GM12878 (cell line): ENCODE measurements around the gene SMIM10. TPM values are rescaled to one million over a fixed set of nuclear protein-coding genes. Genes with fewer than 3 reads are reported as not detected.

Experiments
- ATAC-seq: fragments of 200-7000 bp; cut with Tn5 transposase; 3 replicates; pipeline ENCODE4 v1.9.1; 2020; ENCODE audit warnings: mild to moderate bottlenecking, moderate library complexity
- BruUV-seq: library from RNA; stranded (reverse); fragments of 400-500 nt; replicated peaks from 2 replicates; lab custom pipeline; 2021; lab: Mats Ljungman, UMichigan
- CTCF ChIA-PET: fragments of 300-600 bp; sonication (Branson Sonifier 250); formaldehyde crosslinking; extraction: SDS; loops from one replicate; lab custom pipeline; 2021; ENCODE audit warnings: inconsistent platforms; lab: Yijun Ruan, JAX
- POLR2A ChIA-PET: fragments of 350-600 bp; formaldehyde crosslinking; extraction: SDS; loops from one replicate; lab custom pipeline; 2021; ENCODE audit warnings: inconsistent platforms; lab: Charles Lee
- RAD21 ChIA-PET: fragments of 300-600 bp; sonication (Branson Sonifier 250); formaldehyde crosslinking; loops from one replicate; lab custom pipeline; 2023; ENCODE audit warnings: antibody characterized with exemption; ENCODE audit not compliant: unreplicated experiment; lab: Charles Lee
- SMC1A ChIA-PET: fragments of 300-600 bp; sonication (Branson Sonifier 250); formaldehyde crosslinking; loops from one replicate; lab custom pipeline; 2023; ENCODE audit not compliant: unreplicated experiment, uncharacterized antibody; lab: Charles Lee
- DNase-seq: peaks from one replicate; pipeline ENCODE4 v3.0.0-alpha.2; 2011; ENCODE audit warnings: low read depth, low spot score
- FAIRE-seq: peaks from 3 replicates; lab custom pipeline; 2011; peaks lifted over from hg19 to GRCh38; lab: Jason Lieb, UNC
- H2AFZ ChIP-seq: 2 replicates; pipeline ENCODE4 v1.6.0; 2011; ENCODE audit warnings: low read depth, low read length, control low read depth; ENCODE audit not compliant: control insufficient read depth
- H3K27ac ChIP-seq: 2 replicates; pipeline ENCODE4 v1.5.1; 2011; ENCODE audit warnings: control low read depth; ENCODE audit not compliant: control insufficient read depth, insufficient read depth
- H3K27me3 ChIP-seq, 2 experiments: replicated peaks in 1 of 2; 2 replicates each; pipeline versions ENCODE4 v1.6.0 to v1.6.1; 2011; ENCODE audit warnings: low read length in 1 of 2; ENCODE audit not compliant: control insufficient read depth in 2 of 2, insufficient read depth in 2 of 2
- H3K36me3 ChIP-seq, 2 experiments: 2 replicates each; pipeline ENCODE4 v1.5.1; 2011; ENCODE audit warnings: low read length in 1 of 2; ENCODE audit not compliant: control insufficient read depth in 2 of 2, insufficient read depth in 2 of 2
- H3K4me1 ChIP-seq: 2 replicates; pipeline ENCODE4 v1.6.1; 2011; ENCODE audit warnings: mild to moderate bottlenecking, low read length, moderate library complexity, mixed read lengths; ENCODE audit not compliant: control insufficient read depth, insufficient read depth
- H3K4me2 ChIP-seq: 2 replicates; pipeline ENCODE4 v1.6.0; 2011; ENCODE audit warnings: control low read depth; ENCODE audit not compliant: control insufficient read depth, insufficient read depth
- H3K4me3 ChIP-seq: fragments of 200-600 bp; sonication (generic); 2 replicates; pipeline ENCODE4 v1.5.1; 2016
- H3K79me2 ChIP-seq: 2 replicates; pipeline ENCODE4 v1.6.0; 2011; ENCODE audit warnings: low read length; ENCODE audit not compliant: control insufficient read depth, insufficient read depth
- H3K9ac ChIP-seq: 2 replicates; pipeline ENCODE4 v1.8.0; 2011; ENCODE audit warnings: low read length, control low read depth, mixed read lengths; ENCODE audit not compliant: control insufficient read depth, insufficient read depth
- H3K9me3 ChIP-seq: replicated peaks from 3 replicates; pipeline ENCODE4 v1.5.1; 2011; ENCODE audit warnings: mild to moderate bottlenecking, low read length; ENCODE audit not compliant: control insufficient read depth, insufficient read depth
- H4K20me1 ChIP-seq: 2 replicates; pipeline ENCODE4 v1.6.0; 2011; ENCODE audit not compliant: control insufficient read depth, insufficient read depth
- BHLHE40 ChIP-seq, 2 experiments: fragments of 450-650 bp in 1 of 2; IDR thresholded peaks; 2 replicates each; pipeline ENCODE4 v1.6.1; 2011 to 2017; ENCODE audit warnings: low read depth in 2 of 2, borderline replicate concordance in 1 of 2, improper control_type of control experiment in 1 of 2, low read length in 1 of 2, mild to moderate bottlenecking in 1 of 2
- CHD1 ChIP-seq: IDR thresholded peaks from 2 replicates; pipeline ENCODE4 v1.6.1; 2012; ENCODE audit warnings: low read depth, low read length, improper control_type of control experiment
- CREB1 ChIP-seq: IDR thresholded peaks from 2 replicates; pipeline ENCODE4 v1.6.1; 2012; ENCODE audit warnings: low read depth, mild to moderate bottlenecking, inconsistent platforms
- FOS ChIP-seq: IDR thresholded peaks from 3 replicates; pipeline ENCODE4 v1.6.1; 2011; ENCODE audit warnings: borderline replicate concordance; ENCODE audit not compliant: insufficient read length; ENCODE audit errors: extremely low read depth
- IKZF2 ChIP-seq, 2 experiments: fragments of 450-650 bp; IDR thresholded peaks; 2 replicates each; pipeline ENCODE4 v1.6.1; 2017; ENCODE audit warnings: mild to moderate bottlenecking in 2 of 2, moderate library complexity in 2 of 2
- IRF5 ChIP-seq: fragments of 450-650 bp; IDR thresholded peaks from 2 replicates; pipeline ENCODE4 v1.6.1; 2017; ENCODE audit warnings: borderline replicate concordance
- KAT2A ChIP-seq: conservative IDR thresholded peaks from 2 replicates; pipeline ENCODE4 v1.6.1; 2011; ENCODE audit warnings: low read depth, low read length; ENCODE audit not compliant: control insufficient read depth
- RAD21 ChIP-seq: IDR thresholded peaks from 2 replicates; pipeline ENCODE4 v1.6.1; 2011; ENCODE audit warnings: mild to moderate bottlenecking, low read depth, low read length, moderate library complexity; ENCODE audit not compliant: insufficient read depth
- RBBP5 ChIP-seq: fragments of 200-600 bp; sonication (generic); conservative IDR thresholded peaks from 2 replicates; pipeline ENCODE4 v1.6.1; 2016
- REST ChIP-seq: IDR thresholded peaks from 2 replicates; pipeline ENCODE4 v1.6.1; 2012; ENCODE audit warnings: mild to moderate bottlenecking, low read depth, low read length
- RUNX3 ChIP-seq: IDR thresholded peaks from 2 replicates; pipeline ENCODE4 v1.6.1; 2012; ENCODE audit warnings: low read length, inconsistent platforms
- SMC3 ChIP-seq: IDR thresholded peaks from 2 replicates; pipeline ENCODE4 v1.6.1; 2011; ENCODE audit warnings: low read length, improper control_type of control experiment, borderline replicate concordance
- SPI1 ChIP-seq: IDR thresholded peaks from 2 replicates; pipeline ENCODE4 v1.6.1; 2011; ENCODE audit warnings: low read depth, mild to moderate bottlenecking, low read length, moderate library complexity, borderline replicate concordance; ENCODE audit not compliant: insufficient read depth
- SUPT20H ChIP-seq: IDR thresholded peaks from 2 replicates; pipeline ENCODE4 v1.6.1; 2011; ENCODE audit warnings: low read depth, mild to moderate bottlenecking, low read length, moderate library complexity, borderline replicate concordance; ENCODE audit not compliant: control insufficient read depth
- TBL1XR1 ChIP-seq: IDR thresholded peaks from 2 replicates; pipeline ENCODE4 v1.6.1; 2012; ENCODE audit warnings: low read depth, low read length, improper control_type of control experiment
- ZBED1 ChIP-seq: IDR thresholded peaks from 2 replicates; pipeline ENCODE4 v1.6.1; 2016; ENCODE audit warnings: borderline replicate concordance
- ZNF207 ChIP-seq: fragments of 450-650 bp; IDR thresholded peaks from 2 replicates; pipeline ENCODE4 v1.6.1; 2014; ENCODE audit warnings: antibody characterized with exemption, mild to moderate bottlenecking, borderline replicate concordance
- WGBS: methylation state at CpG from one replicate; pipeline ENCODE4 v1.1.6; 2016; ENCODE audit warnings: low lambda C conversion rate; ENCODE audit not compliant: insufficient replicate concordance, insufficient coverage; ENCODE audit errors: missing lambda C conversion rate; 5-methylcytosine and 5-hydroxymethylcytosine counted together
- in situ Hi-C: fragments of 300-500 bp; cut with MboI; formaldehyde crosslinking; loops from 9 replicates; pipeline ENCODE4 v1.14.3; 2018; ENCODE audit warnings: mixed read lengths
- intact Hi-C: fragments of 100-400 bp; cut with micrococcal nuclease; formaldehyde crosslinking; loops from one replicate; pipeline ENCODE4 v1.14.2; 2022; ENCODE audit not compliant: unreplicated experiment
- polyA plus RNA-seq, 11 experiments: library from polyadenylated mRNA; depleted of rRNA in 4 of 11; unstranded in 6 of 11; stranded (reverse) in 5 of 11; fragments of >200 nt; fragmentation: Nextera tagmentation in 4 of 11; fragmentation: Illumina TruSeq in 1 of 11; extraction: Ambion mirVana in 4 of 11; extraction: Trizol in 1 of 11; gene quantifications; 1 replicate in 1 of 11; 2 replicates in 10 of 11; pipeline versions ENCODE4 v1.2.1 to v1.2.3, GENCODE V29; 2011 to 2016; ENCODE audit warnings: inconsistent platforms in 2 of 11, missing spikeins in 2 of 11, low read depth in 1 of 11
- total RNA-seq, 4 experiments: library from RNA; depleted of rRNA in 3 of 4; stranded (reverse); fragments of >200 nt in 3 of 4; fragmentation: Illumina TruSeq in 1 of 4; extraction: Trizol in 1 of 4; gene quantifications; 2 replicates each; pipeline versions ENCODE4 v1.2.1 to v1.2.3, GENCODE V29; 2013 to 2021

SMIM10 gene
- total and polyA plus RNA-seq, 10 of the 15 experiments (the other 5 are each of a cell fraction or from before 2014, with no cell fraction given) = 0.04 to 0.16 (median 0.10) TPM; not detected in 6

GRCh38 chrX:134981910-134982309 lies 8.9 kb upstream of the SMIM10 start (continued):
- TF ChIP-seq ZNF207 (no peak), KAT2A (no peak), RUNX3 (no peak)

DNA sequence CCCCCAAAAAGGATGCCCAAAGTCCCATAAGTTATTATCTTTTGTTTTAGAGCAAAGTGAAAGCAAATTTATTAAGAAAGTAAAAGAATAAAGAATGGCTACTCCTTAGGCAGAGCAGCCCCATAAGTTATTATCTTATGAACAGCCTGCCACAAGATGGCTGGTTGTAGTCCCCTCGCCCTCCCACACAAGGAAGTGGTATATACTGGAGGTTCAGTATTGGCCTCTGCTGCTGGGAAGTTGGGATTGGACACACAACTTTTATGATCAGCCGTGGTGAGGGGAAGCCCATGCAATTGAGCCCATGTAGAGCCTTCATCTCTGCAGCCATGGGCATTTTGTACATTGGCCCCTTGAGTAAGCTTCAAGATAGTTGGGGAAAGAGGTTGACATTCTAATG lies 8.0 kb upstream of the SMIM10 start:
- CTCF ChIA-PET = no interaction called here
- H3K4me1 ChIP-seq = no peaks in the 10 kb centered on the region
- RAD21 ChIA-PET = no interaction called here
- H3K27ac ChIP-seq = no peak overlapping the region
- POLR2A ChIA-PET = no interaction called here
- ATAC-seq (no peak), DNase-seq (no peak), FAIRE-seq (no peak)
- H3K9me3 ChIP-seq = no peaks in the 10 kb centered on the region
- H3K4me2 ChIP-seq = no peak overlapping the region
- no peaks in the 10 kb centered on the region for H3K79me2 ChIP-seq
- SMC1A ChIA-PET = no interaction called here
- no peak overlapping the region for H2AFZ ChIP-seq
- no peak overlapping the region for H3K9ac ChIP-seq
- in situ Hi-C loops (no loop called here), intact Hi-C loops (no loop called here)
- 24% methylated on average over 2 of the region's 2 CpGs for WGBS
- no peak overlapping the region for H3K4me3 ChIP-seq
- no peaks in the 10 kb centered on the region for H3K27me3 ChIP-seq
- H3K36me3 ChIP-seq = no peaks in the 10 kb centered on the region
- no TSS peak for BruUV-seq
- H4K20me1 ChIP-seq = no peaks in the 10 kb centered on the region
- TF ChIP-seq RAD21 (no peak), SUPT20H (no peak), SMC3 (no peak), ZBED1 (no peak), CHD1 (no peak), TBL1XR1 (no peak), FOS (no peak), IRF5 (no peak), BHLHE40 (IDR thresholded peaks at IDR 0.05; ENCODE audit: borderline replicate concordance in 1 of 2, low read depth in 2 of 2, low read length in 1 of 2) (no peak), REST (no peak), CREB1 (no peak), IKZF2 (IDR thresholded peaks at IDR 0.05) (no peak), SPI1 (no peak), RBBP5 (no peak)
